CD4-positive, alpha-beta T cell treated with Interleukin-17A for 1 hour (primary cell): ENCODE data around the gene P2RX2.

Experiments
- DNase-seq: peaks from one replicate; pipeline ENCODE4 v3.0.0-alpha.2; 2020

P2RX2 gene

DNA sequence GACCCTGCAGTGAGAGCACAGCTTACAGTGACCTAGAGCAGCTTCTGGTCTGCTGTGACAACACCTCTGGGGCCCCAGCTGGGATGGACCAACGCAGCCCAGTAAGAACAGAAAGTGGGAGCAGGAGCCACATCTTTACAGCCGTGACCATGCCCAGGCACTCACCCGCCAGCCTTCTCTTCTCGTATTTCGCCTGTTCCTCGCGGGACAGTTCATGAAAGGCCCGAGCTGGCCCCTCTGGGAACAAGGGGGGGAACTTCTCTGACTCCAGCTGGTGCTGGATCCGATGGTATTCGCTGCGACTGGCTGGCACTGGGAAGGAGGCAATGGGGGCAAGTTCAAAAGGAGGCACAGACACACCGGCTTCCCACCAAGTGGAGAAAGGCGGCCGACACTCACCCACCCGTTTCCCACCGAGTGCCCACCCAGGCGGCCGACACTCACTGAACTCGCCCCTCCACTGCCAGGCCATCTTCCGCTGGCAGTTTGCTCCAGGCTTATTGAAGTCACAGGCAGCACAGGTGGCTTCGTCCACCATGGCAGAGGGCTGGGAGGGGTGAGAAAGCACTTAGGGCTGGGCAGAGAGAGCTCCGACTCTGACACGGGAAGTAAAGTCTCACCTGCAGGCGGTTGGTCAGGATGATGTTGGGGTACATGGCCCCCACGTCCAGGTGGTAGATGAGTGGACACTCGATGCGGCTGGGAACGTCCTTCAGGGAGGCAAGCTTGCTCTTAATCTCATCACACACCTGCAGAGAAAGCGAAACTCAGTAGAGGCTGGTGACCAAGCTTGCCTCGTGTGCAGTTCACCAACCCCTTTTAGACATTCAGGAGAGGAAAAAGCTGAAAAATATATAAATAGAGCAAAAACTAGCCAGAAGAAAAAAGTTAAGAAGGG is 49.9 kb downstream of the P2RX2 start:
- no peak for DNase-seq

- no peak for DNase-seq
Measured at GRCh38 chr12:132669166-132669879, 50.7 kb downstream of the P2RX2 start.
